Measurements from ENCODE around the gene OPCML.

DNA sequence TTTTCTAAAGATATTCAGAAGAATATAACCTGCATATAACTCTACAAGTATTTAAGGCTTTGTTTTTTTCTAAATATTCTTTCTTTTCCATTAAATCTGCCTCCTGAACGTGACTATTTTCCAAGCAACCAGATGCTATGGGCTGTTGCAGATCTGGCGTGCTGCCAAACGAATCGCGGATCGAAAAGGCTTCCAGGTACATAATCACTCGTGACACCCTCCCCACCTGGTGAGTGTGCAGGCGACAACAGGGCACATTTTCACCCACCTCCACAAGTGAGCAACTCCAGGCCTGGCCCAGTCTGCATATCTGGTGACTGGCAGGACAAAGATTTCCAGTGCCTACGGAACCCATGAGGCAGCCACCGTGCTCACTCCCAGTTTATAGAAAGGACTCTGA, 660.1 kb downstream of the OPCML start:
- TF ChIP-seq EZH2 (IDR thresholded peaks at IDR 0.05; ENCODE audit: low read length, unreplicated experiment): no peak
- TF ChIP-seq, protein P1, sequence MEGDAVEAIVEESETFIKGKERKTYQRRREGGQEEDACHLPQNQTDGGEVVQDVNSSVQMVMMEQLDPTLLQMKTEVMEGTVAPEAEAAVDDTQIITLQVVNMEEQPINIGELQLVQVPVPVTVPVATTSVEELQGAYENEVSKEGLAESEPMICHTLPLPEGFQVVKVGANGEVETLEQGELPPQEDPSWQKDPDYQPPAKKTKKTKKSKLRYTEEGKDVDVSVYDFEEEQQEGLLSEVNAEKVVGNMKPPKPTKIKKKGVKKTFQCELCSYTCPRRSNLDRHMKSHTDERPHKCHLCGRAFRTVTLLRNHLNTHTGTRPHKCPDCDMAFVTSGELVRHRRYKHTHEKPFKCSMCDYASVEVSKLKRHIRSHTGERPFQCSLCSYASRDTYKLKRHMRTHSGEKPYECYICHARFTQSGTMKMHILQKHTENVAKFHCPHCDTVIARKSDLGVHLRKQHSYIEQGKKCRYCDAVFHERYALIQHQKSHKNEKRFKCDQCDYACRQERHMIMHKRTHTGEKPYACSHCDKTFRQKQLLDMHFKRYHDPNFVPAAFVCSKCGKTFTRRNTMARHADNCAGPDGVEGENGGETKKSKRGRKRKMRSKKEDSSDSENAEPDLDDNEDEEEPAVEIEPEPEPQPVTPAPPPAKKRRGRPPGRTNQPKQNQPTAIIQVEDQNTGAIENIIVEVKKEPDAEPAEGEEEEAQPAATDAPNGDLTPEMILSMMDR (conservative IDR thresholded peaks at IDR 0.05; ENCODE audit: low read depth, low read length): no peak

Data from PC-3 (cell line).